Measurements from ENCODE around the gene FMN2. TPM values are rescaled to one million over a fixed set of nuclear protein-coding genes. Genes with fewer than 3 reads are reported as not detected.

FMN2 gene
- total and polyA plus RNA-seq, 9 donors, result 0.60 to 10.1 (median 2.5) TPM

DNA sequence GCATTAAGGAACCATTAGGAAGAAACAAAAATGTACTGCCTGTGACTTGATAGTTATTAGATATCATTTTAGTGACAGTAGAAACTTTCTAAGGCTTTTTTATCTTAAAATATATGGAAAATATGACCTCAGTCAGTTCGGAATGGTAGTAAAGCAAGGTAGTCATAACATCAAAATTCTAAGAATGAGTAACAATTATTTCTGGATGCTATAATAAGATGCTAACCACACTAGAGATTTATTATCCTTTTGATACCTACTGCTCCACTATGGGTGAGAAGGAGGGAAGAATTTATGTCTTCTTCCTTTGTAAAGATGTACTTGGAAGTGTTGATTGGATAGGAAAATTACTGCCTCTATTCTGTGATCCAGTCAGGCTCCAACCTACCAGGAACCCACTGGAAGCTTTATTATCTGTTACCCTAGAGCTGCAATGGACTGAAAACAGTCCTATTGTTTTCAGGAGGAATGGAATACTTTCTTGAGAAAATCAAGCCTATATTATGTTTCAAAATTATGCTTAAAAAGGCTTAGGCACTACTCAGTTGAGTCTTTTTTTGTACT is 8.8 kb downstream of the FMN2 start:
- no peaks in the 10 kb centered on the region for H3K9me3 ChIP-seq
- H3K27me3 ChIP-seq, result no peaks in the 10 kb centered on the region
- no peak overlapping the region for H3K4me3 ChIP-seq
- no peaks in the 10 kb centered on the region for H3K36me3 ChIP-seq
- 52 to 66% (median 52%) methylated on average over 1 of the region's 1 CpG for WGBS, 3 donors
- H3K4me1 ChIP-seq (ENCODE audit: insufficient read depth), result no peaks in the 10 kb centered on the region
- TF ChIP-seq EP300 (IDR thresholded peaks at IDR 0.05) (no peak), POLR2A (IDR thresholded peaks at IDR 0.05) (no peak)
- TF ChIP-seq, protein P1, sequence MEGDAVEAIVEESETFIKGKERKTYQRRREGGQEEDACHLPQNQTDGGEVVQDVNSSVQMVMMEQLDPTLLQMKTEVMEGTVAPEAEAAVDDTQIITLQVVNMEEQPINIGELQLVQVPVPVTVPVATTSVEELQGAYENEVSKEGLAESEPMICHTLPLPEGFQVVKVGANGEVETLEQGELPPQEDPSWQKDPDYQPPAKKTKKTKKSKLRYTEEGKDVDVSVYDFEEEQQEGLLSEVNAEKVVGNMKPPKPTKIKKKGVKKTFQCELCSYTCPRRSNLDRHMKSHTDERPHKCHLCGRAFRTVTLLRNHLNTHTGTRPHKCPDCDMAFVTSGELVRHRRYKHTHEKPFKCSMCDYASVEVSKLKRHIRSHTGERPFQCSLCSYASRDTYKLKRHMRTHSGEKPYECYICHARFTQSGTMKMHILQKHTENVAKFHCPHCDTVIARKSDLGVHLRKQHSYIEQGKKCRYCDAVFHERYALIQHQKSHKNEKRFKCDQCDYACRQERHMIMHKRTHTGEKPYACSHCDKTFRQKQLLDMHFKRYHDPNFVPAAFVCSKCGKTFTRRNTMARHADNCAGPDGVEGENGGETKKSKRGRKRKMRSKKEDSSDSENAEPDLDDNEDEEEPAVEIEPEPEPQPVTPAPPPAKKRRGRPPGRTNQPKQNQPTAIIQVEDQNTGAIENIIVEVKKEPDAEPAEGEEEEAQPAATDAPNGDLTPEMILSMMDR (IDR thresholded peaks at IDR 0.05), result no peak
- no peak overlapping the region for H3K27ac ChIP-seq
- intact Hi-C loops (cut with DNase I), result no loop called here
- DNase-seq, result no peak

DNA sequence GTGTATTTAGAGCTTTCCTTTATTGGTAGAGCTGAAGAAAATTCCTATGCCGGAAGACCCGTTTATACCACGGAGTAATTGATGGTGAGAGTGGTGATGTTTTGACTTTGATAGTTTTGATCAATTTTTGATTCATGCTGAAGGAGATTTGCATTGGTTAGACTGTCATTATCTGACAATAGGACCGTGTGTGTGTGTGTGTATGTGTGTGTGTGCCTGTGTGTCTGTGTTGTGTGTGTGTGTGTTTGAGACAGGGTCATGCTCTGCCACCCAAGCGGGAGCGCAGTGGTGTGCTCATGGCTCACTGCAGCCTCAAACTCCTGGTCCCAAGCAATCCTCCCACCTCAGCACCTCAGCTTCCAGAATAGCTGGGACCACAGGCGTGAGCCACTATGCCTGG is 9.6 kb downstream of the FMN2 start:
- no peak for DNase-seq
- Histone ChIP-seq H3K27ac (no peak overlapping the region), H3K27me3 (no peaks in the 10 kb centered on the region), H3K9me3 (no peaks in the 10 kb centered on the region), H3K4me3 (no peak overlapping the region), H3K4me1 (ENCODE audit: insufficient read depth) (no peaks in the 10 kb centered on the region), H3K36me3 (no peaks in the 10 kb centered on the region)
- 84 to 89% (median 89%) methylated on average over 7 of the region's 7 CpGs for WGBS, 3 donors
- TF ChIP-seq, protein P1 (IDR thresholded peaks at IDR 0.05), result no peak
- TF ChIP-seq POLR2A (IDR thresholded peaks at IDR 0.05), result no peak
- no peak for TF ChIP-seq EP300 (IDR thresholded peaks at IDR 0.05)
- intact Hi-C loops (cut with DNase I), result no loop called here

DNA sequence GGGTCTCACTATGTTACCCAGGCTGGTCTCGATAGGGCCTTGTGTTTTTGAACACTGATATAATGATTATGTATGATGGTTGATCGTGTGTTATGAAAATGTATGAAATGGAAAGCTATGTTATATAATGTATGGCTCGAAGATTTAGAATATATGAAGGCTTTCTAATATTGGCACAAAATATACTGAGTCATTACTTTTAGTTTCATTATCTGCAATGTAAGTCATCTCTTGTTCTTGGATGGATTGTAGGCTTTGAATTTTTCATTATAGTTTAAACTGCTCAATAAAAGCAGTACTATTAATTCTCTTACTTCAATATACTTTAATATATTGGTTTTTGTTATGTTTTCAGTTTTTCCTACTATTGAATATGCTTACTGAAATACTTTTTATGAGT is 10.1 kb downstream of the FMN2 start:
- no peaks in the 10 kb centered on the region for H3K36me3 ChIP-seq
- H3K27me3 ChIP-seq, result no peaks in the 10 kb centered on the region
- intact Hi-C loops (cut with DNase I), result no loop called here
- H3K27ac ChIP-seq, result no peak overlapping the region
- no peaks in the 10 kb centered on the region for H3K9me3 ChIP-seq
- no peak for DNase-seq
- no peaks in the 10 kb centered on the region for H3K4me1 ChIP-seq (ENCODE audit: insufficient read depth)
- no peak overlapping the region for H3K4me3 ChIP-seq
- TF ChIP-seq, protein P1 (IDR thresholded peaks at IDR 0.05), result no peak
- TF ChIP-seq EP300 (IDR thresholded peaks at IDR 0.05) (no peak), POLR2A (IDR thresholded peaks at IDR 0.05) (no peak)
- WGBS, 3 donors, result 95 to 97% (median 96%) methylated on average over 3 of the region's 3 CpGs

DNA sequence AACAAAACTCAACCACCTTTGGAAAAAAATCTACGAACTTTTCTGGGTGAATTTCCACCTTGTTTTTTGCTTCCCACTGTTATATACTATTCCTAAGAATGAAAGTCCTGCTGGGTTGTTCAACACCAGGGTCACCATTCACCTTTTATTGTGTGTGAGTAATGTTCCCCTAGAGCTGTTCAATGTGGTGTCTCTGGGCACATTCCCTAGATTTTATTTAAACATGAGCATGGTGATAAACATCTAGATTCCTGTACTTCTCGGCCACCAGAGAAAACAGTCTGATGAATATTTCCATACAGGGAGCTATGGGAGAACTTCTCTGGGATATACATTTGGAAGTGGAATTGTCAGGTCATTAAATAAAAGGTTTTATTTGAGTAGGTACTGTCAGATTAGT is 13.0 kb downstream of the FMN2 start:
- H3K27me3 ChIP-seq, result no peaks in the 10 kb centered on the region
- WGBS, 3 donors, result 88 to 94% (median 94%) methylated on average over 2 of the region's 2 CpGs
- intact Hi-C loops (cut with DNase I), result no loop called here
- no peaks in the 10 kb centered on the region for H3K9me3 ChIP-seq
- no peak for TF ChIP-seq EP300 (IDR thresholded peaks at IDR 0.05)
- TF ChIP-seq, protein P1 (IDR thresholded peaks at IDR 0.05), result no peak
- TF ChIP-seq POLR2A (IDR thresholded peaks at IDR 0.05), result no peak
- H3K27ac ChIP-seq, result no peak overlapping the region
- no peaks in the 10 kb centered on the region for H3K36me3 ChIP-seq
- no peaks in the 10 kb centered on the region for H3K4me1 ChIP-seq (ENCODE audit: insufficient read depth)
- H3K4me3 ChIP-seq, result no peak overlapping the region
- no peak for DNase-seq
